RPMI7951 (cell line): ENCODE data around the gene ADRA2C. TPM values are rescaled to one million over a fixed set of nuclear protein-coding genes. Genes with fewer than 3 reads are reported as not detected.

Source experiments
- DNase-seq: peaks from one replicate; pipeline ENCODE4 v3.0.0-alpha.2; 2012; ENCODE audit warnings: low read depth
- total RNA-seq: library from RNA; depleted of rRNA; stranded (reverse); fragments of >200 nt; shearing (Covaris generic); gene quantifications from 2 replicates; pipeline ENCODE4 v1.2.3, GENCODE V29; 2014

The ADRA2C gene
- total RNA-seq, 1 experiment from 2014 or later: 0.24 TPM

DNA sequence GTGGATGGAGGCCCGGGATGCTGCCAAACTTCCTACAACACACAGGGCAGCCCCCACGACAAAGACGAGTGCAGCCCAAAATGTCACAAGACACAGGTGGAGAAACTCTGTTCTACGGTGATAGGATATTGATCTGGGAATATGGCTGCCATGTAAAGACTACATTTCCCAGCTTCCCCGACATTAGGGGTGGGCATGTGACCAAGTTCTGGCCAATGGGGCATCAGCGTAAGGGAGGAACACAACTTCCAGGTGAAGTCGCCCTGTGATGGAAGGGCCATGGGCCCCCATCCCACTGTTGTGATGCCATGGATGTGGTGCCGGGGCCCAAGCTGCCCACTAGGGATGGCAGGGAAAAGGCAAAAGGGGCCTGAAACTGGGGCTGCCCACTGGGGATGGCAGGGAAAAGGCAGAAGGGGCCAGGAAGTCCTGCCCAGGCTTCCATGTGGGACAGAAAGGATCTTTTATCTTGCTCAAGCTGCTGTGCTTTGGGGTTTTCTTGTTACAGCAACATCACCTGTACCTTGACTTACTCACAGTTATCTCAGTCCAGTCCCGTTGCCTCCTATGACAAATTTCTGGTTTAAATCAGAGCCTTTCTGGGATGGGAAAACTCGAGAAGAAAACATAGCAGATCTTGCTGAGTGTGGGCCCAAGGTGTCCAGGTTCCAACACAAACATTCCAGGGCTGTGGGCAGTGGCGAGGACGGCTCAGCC is 9.7 kb upstream of the ADRA2C start:
- no peak for DNase-seq

- DNase-seq: no peak
These were observed 6.9 kb upstream of the ADRA2C start for GRCh38 chr4:3759236-3759635.

- no peak for DNase-seq
These were observed 5.8 kb upstream of the ADRA2C start for GRCh38 chr4:3760346-3760745.

GRCh38 chr4:3760841-3761240 is 5.3 kb upstream of the ADRA2C start:
- DNase-seq: no peak

- no peak for DNase-seq
These were observed 3.9 kb upstream of the ADRA2C start for GRCh38 chr4:3762264-3762663.

DNA sequence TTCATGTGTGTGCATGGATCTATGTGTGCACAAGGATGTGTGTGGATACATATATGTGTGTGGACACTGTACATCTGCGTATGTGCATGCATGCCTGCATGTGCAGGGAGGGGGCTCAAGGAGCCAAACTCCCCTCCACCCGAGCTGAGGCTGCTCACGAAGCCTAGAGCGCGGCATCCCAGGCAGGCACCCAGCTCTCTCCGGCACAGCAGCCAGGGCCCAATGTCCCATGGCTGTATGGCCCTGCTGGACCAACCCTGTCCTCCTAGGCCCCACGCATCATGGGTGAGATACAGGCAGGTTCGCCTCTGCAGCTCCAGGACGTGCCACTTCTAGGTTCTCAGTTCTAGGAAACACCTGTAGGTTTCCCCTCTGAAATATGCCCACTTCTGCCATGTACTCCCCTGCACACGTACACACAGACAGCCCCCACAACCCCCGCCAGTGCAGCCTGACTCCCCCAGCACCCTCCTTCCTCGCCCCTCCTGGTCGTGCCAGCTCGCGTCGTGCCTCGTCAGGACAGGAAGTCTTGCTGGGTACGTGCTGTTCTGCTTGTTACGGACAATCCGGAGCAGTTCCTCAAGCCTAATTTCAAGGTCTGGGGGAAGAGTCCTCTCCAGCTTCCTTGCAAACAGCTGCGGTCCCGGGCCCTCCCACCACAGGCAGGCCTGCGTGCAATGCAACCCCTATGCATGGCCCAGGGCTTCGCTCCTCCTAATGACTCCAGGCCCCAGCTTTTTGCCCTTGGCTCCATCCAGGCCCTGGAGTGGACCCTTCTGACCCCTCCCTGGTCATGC is 3.2 kb upstream of the ADRA2C start:
- no peak for DNase-seq

DNA sequence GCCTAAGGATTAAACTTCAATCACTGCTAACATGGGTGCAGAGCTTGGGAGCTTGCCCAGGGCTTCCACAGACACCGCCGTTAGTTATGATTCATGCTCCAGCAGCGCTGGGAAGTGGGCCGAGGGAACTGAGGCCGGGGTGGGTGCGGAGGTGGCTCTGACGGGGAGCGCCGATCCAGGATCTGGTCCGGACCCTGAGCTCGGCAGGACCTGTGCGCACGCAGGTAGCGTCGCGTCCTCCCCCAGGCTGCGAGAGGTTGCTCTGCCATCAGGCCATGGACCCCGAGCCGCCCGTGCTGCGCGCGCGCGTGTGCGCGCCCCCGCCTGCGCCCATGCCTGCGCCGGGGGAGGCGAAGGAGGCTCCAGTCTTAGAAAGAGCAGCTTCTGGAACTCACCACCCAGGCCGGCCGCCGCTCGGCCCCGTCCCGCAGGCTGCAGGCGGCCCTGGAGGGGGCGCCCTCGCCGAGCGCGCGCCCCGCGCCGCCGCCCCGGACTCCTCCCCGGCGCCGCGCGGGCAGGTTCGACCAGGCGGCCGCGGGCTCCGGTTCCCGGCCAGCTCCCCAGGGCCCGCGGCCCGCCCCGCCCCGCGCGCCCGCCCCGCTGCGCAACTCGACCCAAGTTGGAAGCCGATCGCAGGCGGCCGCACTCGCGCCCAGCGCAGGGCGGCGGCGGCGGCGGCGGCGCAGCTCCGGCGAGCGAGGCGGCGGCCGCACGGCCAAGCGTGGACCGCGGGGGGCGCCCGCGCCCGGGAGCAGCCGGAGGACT is 732 bp upstream of the ADRA2C start:
- peak; percentile 13 for DNase-seq

DNA sequence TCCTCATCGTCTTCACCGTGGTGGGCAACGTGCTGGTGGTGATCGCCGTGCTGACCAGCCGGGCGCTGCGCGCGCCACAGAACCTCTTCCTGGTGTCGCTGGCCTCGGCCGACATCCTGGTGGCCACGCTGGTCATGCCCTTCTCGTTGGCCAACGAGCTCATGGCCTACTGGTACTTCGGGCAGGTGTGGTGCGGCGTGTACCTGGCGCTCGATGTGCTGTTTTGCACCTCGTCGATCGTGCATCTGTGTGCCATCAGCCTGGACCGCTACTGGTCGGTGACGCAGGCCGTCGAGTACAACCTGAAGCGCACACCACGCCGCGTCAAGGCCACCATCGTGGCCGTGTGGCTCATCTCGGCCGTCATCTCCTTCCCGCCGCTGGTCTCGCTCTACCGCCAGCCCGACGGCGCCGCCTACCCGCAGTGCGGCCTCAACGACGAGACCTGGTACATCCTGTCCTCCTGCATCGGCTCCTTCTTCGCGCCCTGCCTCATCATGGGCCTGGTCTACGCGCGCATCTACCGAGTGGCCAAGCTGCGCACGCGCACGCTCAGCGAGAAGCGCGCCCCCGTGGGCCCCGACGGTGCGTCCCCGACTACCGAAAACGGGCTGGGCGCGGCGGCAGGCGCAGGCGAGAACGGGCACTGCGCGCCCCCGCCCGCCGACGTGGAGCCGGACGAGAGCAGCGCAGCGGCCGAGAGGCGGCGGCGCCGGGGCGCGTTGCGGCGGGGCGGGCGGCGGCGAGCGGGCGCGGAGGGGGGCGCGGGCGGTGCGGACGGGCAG is 792 bp downstream of the ADRA2C start:
- no peak for DNase-seq

GRCh38 chr4:3767570-3768288 is 1.5 kb downstream of the ADRA2C start:
- DNase-seq: no peak

DNA sequence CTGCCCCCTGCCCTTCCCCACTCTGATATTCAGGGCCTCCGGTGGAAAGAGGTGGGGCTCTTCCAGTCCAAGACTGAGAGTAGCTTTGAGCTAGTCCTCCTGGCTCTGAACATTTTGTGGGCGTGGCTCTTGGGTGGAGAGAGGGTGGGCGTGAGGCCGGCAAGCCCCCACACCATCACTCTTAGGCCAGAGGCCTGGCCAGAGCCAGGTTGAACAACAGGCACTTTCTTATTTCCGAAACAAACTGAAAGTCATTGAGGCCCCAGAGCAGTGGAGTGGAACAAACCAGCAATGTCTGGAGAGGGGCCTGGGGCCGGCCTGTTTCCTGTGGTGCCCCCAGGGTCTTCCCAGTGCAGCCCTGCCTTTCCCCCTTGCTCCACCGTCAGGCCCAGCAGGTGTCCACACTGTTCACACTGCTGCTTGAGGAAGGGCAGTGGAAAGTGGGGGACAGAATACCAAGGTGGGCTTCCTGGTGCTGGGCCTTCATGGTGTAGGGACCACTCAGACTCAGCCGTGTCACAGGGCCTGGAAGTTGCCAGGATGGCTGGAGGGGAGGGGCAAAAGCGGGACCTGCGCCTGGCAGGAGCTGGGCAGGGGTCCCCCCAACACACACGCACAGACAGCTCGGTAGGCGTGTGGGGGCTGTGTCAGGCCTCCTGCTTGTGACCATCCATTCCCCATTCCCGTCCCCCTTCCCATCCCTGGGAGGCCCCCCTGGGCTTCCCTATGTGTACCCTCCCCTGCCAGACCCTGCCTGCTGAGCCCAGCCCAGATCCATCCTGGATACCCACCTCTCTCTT is 2.9 kb downstream of the ADRA2C start:
- DNase-seq: no peak

GRCh38 chr4:3769642-3770184 is 3.5 kb downstream of the ADRA2C start:
- DNase-seq: no peak

DNA sequence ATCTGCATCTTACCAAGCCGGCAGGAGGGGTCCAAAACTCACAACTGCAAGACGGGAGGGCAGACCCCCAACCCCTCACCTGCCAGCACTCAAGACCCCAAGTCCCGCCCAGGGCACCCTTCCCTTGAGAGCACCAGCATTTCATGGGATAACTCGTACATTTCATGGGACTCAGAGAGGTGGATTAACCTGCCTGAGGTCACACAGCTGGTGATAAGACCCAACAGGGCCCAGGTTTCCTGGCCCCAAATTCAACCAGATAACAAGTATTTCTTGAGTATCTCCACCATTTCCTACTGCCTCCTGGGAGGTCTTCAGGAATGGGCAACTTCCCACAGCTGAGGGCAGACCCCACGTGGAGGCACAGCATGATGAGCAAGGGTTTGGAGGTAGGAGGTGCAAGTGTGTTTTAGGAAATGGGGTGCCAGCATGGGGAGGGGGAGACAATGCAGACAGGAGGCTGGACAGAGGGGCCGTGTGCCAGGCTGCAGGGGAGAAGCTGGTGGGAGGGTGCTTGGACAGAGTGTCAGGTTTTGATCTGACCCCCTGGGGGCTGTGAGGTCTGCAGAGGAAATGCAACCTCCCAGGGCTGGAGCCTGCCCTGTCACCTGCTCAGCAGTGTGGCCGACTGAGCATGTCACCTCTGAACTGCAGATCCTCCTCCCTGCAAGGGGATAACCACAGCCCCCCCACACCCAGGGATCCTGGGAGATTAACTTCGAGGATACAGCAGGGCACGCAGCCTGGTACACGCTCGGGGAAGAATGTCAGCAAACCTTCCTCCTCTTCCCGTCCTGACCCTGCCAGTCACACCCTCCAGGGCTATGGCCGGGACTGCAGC is 4.4 kb downstream of the ADRA2C start:
- no peak for DNase-seq

DNA sequence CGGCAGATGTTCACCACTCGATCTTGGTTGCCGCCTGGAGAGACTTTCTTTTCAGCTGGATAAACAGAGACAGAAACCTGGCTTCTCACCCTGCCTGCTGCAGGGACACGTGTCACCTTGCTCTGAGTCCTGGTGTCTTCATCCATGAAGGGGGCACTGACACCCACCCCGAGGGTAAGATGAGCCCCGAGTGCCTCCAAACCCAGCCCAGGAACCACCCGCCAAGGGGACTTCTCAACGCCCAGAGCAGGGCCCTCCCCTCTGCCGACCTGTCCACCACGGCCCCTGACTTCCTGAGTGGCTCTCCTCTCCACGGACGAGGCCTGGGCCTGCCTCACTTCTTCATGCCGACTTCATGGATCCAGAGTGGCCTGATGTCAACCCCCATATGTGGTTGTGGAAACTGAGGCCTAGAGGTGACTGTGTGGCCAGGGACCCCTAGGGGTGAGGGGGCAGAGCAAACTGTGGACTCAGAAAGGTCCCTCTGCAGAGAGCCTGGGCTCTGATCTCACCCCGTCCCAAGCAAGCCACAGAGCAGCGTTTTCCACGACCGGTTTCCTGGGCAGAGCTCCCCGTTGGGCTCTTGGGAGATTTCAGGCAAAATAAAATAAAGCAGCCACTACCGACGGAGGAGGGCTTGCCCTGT is 5.1 kb downstream of the ADRA2C start:
- DNase-seq: no peak

DNA sequence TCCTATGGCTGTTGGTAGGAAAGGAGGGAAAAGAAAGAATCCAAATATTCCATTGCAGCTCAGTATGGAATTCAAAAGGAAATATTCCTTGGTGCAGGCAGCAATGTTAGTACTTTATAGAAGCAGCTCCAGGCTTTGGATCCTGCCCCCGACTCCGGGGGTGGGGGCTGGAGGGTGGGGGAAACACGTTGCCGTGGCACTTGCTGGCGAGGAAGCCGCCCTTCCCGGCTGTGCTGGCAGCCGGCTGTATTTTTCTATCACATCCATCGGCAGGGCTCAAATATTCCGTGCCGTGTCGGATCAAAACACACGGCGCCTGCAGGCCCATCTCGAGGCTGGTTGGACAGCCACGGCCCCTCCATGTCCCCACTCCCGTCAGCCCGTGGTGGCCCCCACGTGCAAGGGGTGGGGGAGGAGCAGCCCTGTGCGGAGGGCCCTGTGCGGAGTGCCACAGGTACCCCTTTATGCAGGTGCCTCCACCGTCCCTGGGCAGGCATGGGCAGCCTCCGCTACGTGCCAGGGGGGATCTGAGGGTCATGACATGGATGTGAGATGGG is 5.8 kb downstream of the ADRA2C start:
- no peak for DNase-seq

- no peak for DNase-seq
These were observed 6.4 kb downstream of the ADRA2C start for GRCh38 chr4:3772632-3773031.

DNA sequence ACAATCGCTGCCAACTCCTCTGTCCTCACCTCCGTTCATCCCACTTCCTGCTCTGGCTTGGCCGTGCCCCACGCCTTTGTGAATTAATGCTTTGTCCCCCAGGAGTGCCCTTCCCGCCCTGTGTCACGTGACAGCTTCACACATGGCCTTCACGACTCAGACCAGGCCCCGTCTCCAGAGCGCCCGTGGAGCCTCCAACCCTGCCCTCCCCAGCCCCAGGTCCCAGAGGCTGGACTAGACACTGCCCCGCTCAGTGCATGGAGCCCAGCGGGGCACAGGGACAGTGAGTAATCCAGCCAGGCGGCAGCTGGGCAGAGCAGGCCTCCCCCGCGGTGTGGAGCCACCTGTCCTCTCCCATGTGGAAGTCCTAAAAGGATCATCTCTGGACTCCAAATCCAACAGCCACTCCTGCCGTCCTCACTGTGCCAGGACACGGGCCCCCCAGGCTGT is 7.4 kb downstream of the ADRA2C start:
- no peak for DNase-seq

- DNase-seq: no peak
These were observed 8.2 kb downstream of the ADRA2C start for GRCh38 chr4:3774253-3774883.

GRCh38 chr4:3775005-3775404 is 8.8 kb downstream of the ADRA2C start:
- DNase-seq: no peak
